ENCODE data around the gene BSCL2.

GRCh38 chr11:62725646-62726045, 18.4 kb upstream of the BSCL2 start:
- TF ChIP-seq GATA2 (IDR thresholded peaks at IDR 0.05; ENCODE audit: low read depth, low read length) (no peak), GATA3 (IDR thresholded peaks at IDR 0.05; ENCODE audit: low read depth, low read length) (no peak)
